ENCODE measurements around the gene FZR1. TPM values are rescaled to one million over a fixed set of nuclear protein-coding genes. Genes with fewer than 3 reads are reported as not detected.

The FZR1 gene
- total RNA-seq, 6 experiments from 2014 or later = 18.7 to 34.1 (median 23.8) TPM

DNA sequence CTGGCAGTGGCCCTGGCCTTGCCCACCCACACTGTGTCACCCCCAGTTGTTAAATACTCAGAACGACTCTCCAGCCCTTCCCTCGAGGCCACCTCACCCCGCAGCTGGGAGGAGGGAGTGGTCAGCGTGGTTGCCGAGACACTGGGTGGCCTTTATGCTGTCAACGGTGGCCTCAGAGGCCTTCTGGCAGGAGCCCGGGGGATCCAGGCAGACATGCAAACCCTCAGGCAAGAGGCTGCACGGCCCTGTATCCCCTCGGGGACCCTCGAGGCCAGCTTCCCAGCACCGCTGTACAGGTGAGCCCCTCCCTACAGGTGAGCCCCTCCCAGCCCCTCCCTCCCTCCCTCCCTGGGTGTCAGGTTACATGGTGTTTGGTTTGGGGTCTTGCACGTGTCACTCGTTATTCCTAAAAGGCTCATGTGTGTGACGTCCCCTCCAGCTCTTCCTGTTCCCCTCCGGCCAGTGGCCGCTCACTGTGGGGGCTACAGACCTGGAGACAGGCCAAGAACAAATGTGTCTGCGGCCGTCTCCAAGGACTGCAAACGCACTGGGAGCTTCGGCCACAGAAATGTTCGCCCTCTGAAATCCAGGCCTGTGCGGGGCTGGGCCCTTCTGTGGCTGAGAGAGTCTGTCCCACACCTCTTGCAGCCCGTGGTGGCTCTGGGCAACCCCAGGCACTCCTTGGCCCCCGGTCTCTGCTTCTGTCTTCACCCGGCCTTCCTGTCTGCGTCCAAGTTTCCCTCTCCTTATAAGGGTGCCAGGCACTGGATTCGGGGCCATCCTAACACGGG, 33.0 kb downstream of the FZR1 start, which contains the start of gene TEKTIP1:
Gene TEKTIP1, plus strand, starts transcription at position 210 of the 791 bp plus-strand sequence. Its CDS starts 4 bp downstream, at position 214.
- Histone ChIP-seq H3K27me3 (no peaks in the 10 kb centered on the region), H3K36me3 (peaks cover 0 to 20% (median 0%) of the 10 kb centered on the region in 4 donors), H3K9me3 (no peaks in the 10 kb centered on the region), H3K27ac (no peak within 1 kb of the TSS), H3K4me1 (no peaks in the 10 kb centered on the region), H3K4me3 (no peak within 1 kb of the TSS)
- TF ChIP-seq, protein P1, sequence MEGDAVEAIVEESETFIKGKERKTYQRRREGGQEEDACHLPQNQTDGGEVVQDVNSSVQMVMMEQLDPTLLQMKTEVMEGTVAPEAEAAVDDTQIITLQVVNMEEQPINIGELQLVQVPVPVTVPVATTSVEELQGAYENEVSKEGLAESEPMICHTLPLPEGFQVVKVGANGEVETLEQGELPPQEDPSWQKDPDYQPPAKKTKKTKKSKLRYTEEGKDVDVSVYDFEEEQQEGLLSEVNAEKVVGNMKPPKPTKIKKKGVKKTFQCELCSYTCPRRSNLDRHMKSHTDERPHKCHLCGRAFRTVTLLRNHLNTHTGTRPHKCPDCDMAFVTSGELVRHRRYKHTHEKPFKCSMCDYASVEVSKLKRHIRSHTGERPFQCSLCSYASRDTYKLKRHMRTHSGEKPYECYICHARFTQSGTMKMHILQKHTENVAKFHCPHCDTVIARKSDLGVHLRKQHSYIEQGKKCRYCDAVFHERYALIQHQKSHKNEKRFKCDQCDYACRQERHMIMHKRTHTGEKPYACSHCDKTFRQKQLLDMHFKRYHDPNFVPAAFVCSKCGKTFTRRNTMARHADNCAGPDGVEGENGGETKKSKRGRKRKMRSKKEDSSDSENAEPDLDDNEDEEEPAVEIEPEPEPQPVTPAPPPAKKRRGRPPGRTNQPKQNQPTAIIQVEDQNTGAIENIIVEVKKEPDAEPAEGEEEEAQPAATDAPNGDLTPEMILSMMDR (IDR thresholded peaks at IDR 0.05) = no peak
- no peak for TF ChIP-seq POLR2A (IDR thresholded peaks at IDR 0.05)
- 76% methylated on average over 10 of the region's 28 CpGs for WGBS (ENCODE audit: insufficient coverage, low coverage, low lambda C conversion rate, missing lambda C conversion rate)
- peak in 1 of 3 donors; percentile 51 for DNase-seq
- ATAC-seq = no peak
- intact Hi-C loops (cut with DNase I) = no loop called here

DNA sequence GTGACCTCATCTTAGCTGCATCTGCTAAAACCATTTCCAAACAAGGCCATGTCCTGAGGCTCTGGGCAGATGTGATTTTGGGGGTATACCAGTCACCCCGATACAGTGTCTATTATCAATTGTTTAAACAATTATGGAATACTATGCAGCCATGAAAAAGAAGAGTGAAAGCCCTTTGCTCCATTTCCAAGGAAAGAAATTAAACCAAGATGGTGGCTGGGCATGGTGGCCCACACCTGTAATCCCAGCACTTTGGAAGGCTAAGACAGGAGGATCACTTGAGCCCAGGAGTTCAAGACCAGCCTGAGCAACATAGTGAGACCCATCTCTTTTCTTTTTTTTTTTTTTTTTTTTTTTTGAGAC, 33.6 kb downstream of the FZR1 start:
- Histone ChIP-seq H3K4me3 (no peak overlapping the region), H3K4me1 (no peaks in the 10 kb centered on the region), H3K27me3 (no peaks in the 10 kb centered on the region), H3K36me3 (peaks cover 0 to 15% (median 0%) of the 10 kb centered on the region in 4 donors), H3K9me3 (no peaks in the 10 kb centered on the region), H3K27ac (no peak overlapping the region)
- WGBS (ENCODE audit: insufficient coverage, low coverage, low lambda C conversion rate, missing lambda C conversion rate) = 100% methylated on average over 1 of the region's 1 CpG
- DNase-seq (no peak), ATAC-seq (no peak)
- intact Hi-C loops (cut with DNase I) = loop anchor here (10.0 kb wide), 2 partner anchors 75 to 85 kb away; partner anchors contain the start of gene CACTIN (in 1 of the 2)
- TF ChIP-seq, protein P1 (IDR thresholded peaks at IDR 0.05) = no peak
- TF ChIP-seq POLR2A (IDR thresholded peaks at IDR 0.05) = no peak

DNA sequence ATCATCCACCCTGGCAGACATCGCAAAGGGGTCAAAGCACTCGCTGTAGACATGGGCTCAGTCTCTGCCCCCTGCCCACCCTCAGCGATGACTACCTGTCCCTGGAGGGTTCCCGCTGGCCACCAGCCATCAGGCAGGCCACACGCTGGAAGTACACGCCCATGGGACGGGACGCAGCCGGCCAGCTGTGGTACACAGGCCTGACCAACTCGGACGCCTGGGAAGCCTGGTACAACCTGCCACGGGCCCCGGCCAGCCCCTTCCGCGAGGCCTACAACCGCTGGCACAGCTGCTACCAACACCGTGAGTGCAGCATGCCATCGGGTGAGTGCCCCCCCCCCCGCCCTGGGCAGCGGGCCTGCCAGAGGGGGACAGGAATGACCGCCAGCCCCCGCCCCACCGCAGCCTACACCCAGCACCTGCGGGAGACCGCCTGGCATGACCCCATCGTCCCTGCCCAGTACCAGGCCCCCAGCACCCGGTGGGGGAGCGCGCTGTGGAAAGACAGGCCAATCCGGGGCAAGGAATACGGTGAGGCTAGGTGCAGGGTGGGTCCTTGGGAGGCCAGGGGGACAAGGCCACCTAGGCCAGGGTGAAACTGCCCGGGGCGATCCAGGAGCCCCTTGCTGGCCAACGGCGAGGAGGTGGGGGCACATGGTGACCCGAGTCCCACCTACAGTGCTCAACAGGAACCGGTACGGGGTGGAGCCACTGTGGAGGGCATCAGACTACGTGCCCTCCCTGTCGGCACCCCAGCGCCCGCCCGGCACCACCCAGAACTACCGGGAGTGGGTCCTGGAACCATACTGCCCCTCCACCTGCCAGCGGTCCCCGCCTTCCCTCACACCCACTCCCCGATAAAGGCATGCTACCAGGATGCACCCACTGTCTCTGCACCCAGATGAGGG, 37.3 kb downstream of the FZR1 start:
- H3K36me3 ChIP-seq = no peaks in the 10 kb centered on the region
- H3K27ac ChIP-seq = no peak overlapping the region
- H3K4me1 ChIP-seq = no peaks in the 10 kb centered on the region
- ATAC-seq = peak in 1 of 4 donors; percentile 1
- WGBS (ENCODE audit: insufficient coverage, low coverage, low lambda C conversion rate, missing lambda C conversion rate) = 60% methylated on average over 2 of the region's 47 CpGs
- intact Hi-C loops (cut with DNase I) = loop anchor here (10.0 kb wide), 2 partner anchors 71 to 81 kb away; partner anchors contain the start of gene CACTIN (in 1 of the 2)
- peak in 2 of 3 donors; percentile 49 to 61 for DNase-seq
- no peaks in the 10 kb centered on the region for H3K27me3 ChIP-seq
- H3K4me3 ChIP-seq = no peak overlapping the region
- TF ChIP-seq, protein P1 (IDR thresholded peaks at IDR 0.05) = no peak
- TF ChIP-seq POLR2A (IDR thresholded peaks at IDR 0.05) = no peak
- no peaks in the 10 kb centered on the region for H3K9me3 ChIP-seq

DNA sequence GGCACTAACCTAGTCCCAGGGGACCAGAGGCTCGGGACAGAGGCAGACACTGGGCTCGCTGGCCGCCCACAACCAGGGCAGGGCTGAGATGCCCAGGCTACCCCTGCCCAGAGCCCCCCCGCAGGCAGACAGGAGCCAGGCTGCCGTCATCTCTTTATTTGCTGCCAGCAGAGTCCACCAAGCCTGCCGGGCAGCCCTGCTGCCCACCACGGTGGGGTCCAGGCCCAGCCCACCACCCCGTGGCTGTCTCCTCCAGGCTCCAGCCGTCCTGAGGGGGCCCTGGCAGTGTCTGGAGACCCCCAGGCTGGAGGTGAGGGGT, 37.9 kb downstream of the FZR1 start:
- no peaks in the 10 kb centered on the region for H3K4me1 ChIP-seq
- no peaks in the 10 kb centered on the region for H3K9me3 ChIP-seq
- intact Hi-C loops (cut with DNase I) = loop anchor here (10.0 kb wide), 2 partner anchors 71 to 81 kb away; partner anchors contain the start of gene CACTIN (in 1 of the 2)
- no peak overlapping the region for H3K4me3 ChIP-seq
- 70% methylated on average over 2 of the region's 9 CpGs for WGBS (ENCODE audit: insufficient coverage, low coverage, low lambda C conversion rate, missing lambda C conversion rate)
- DNase-seq (no peak), ATAC-seq (no peak)
- no peaks in the 10 kb centered on the region for H3K36me3 ChIP-seq
- TF ChIP-seq POLR2A (IDR thresholded peaks at IDR 0.05) = no peak
- TF ChIP-seq, protein P1 (IDR thresholded peaks at IDR 0.05) = no peak
- no peaks in the 10 kb centered on the region for H3K27me3 ChIP-seq
- no peak overlapping the region for H3K27ac ChIP-seq
